Middle frontal gyrus (tissue), 1 donor: ENCODE results near the gene XK.
"Not testable (repeated sequence)": the region's sequence is repeated elsewhere in the genome, so short reads cannot be mapped to it uniquely, and the experiment has no call there.

ENCODE experiments used
- DNase-seq: peaks from one replicate; pipeline ENCODE4 v3.0.0-alpha.2; 2015; ENCODE audit warnings: low spot score; ENCODE audit errors: extremely low spot score

The XK gene, protein sequence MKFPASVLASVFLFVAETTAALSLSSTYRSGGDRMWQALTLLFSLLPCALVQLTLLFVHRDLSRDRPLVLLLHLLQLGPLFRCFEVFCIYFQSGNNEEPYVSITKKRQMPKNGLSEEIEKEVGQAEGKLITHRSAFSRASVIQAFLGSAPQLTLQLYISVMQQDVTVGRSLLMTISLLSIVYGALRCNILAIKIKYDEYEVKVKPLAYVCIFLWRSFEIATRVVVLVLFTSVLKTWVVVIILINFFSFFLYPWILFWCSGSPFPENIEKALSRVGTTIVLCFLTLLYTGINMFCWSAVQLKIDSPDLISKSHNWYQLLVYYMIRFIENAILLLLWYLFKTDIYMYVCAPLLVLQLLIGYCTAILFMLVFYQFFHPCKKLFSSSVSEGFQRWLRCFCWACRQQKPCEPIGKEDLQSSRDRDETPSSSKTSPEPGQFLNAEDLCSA

GRCh38 chrX:37685381-37686359 is at the start of gene XK:
TSS of gene XK (plus strand) at chrX:37685791. CDS start at chrX:37685962, 171 bp downstream.
- DNase-seq = no peak

GRCh38 chrX:37638047-37638446 is 47.5 kb upstream of the XK start:
- DNase-seq = no peak

DNA sequence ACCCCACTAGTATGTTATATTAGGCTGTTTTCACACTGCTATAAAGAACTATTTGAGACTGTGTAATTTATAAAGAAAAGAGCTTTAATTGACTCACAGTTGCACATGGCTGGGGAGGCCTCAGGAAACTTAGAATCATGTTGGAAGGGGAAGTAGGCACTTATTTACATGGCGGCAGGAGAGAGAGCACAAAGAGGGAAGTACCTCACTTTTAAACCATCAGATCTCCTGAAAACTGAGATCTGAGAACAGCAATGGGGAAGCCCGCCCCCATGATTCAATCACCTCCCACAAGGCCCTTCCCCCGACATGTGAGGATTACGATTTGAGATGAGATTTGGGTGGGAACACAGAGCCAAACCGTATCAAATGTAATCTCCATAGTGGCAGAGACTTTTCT is 45.4 kb upstream of the XK start:
- no peak for DNase-seq

DNA sequence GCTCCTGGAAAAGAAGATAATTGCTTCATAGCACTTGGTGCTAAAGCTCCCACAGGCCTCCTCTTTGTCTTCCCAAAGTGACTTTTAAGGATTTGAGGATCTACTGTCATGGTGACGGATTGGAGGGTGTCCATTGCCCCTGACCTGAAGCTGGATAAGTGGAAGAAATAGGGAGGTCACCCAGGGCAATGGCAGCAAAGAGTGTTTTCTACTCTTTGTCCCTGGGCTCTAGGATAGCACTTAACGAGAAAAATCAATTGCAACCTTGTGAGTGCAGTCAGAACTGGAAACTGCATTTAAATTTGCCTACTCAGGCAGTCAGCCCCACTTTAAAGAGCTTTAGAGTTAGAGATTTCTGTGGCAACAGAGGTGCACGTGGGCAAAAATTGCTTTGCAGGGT is 43.7 kb upstream of the XK start:
- DNase-seq = no peak

- DNase-seq = no peak
These were observed 40.9 kb upstream of the XK start for GRCh38 chrX:37644381-37645305.

DNA sequence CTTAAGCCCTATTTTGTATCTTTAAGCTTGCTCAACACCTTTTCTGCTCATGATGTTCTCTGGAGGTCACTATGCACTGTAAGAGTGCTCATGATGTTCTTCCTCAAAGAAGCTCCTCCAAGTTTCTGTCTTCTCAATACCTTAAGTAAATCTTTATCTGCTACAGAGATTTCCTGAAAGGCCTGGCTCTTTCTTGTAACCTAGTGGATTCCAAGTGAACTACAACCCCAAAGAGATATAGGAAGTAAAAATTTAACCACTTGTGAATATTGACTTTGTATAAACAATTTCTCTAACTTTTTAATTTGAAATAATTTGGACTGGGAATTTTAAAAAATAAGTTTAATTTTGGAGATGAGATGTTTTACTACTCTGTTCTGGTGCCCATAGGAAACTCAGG is 39.3 kb upstream of the XK start:
- DNase-seq = no peak

DNA sequence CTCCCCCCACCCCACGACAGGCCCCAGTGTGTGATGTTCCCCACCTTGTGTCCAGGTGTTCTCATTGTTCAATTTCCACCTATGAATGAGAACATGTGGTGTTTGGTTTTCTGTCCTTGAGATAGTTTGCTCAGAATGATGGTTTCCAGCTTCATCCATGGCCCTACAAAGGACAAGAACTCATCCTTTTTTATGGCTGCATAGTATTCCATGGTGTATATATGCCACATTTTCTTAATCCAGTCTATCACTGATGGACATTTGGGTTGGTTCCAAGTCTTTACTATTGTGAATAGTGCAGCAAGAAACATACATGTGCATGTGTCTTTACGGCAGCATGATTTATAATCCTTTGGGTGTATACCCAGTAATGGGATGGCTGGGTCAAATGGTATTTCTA is 34.7 kb upstream of the XK start:
- DNase-seq = not testable (repeated sequence)

GRCh38 chrX:37651921-37652452 is 33.6 kb upstream of the XK start:
- DNase-seq = no peak

DNA sequence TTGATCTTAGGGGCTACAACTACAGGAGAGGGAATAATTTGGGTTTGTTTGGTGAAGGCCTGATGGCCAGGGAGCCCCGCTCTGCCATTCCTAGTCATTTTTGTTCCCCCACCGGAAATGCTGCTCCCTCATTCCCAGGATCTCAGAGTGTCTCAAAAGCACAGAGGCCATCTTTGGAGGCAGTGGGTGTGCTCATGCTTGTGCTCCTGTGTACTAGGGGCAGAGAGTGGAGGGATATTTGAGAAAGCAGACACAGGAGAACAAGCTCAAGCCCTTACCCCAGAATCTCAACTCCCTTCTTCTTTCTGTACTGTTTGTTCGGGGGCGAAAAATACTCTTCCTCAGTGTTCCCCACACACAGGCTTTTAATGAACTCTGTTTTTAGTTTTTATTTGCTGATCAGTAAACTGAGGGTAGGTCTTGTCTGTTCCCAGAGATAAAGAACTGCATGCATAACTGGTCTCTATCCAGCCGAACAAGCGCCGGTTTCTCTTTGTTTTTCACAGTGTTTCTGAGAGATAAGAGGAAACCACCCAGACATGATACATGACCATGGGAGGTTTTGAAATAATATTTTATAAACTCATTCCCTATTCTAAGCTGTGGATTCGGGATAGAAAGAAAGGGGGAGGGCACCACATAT is 32.9 kb upstream of the XK start:
- DNase-seq = no peak

DNA sequence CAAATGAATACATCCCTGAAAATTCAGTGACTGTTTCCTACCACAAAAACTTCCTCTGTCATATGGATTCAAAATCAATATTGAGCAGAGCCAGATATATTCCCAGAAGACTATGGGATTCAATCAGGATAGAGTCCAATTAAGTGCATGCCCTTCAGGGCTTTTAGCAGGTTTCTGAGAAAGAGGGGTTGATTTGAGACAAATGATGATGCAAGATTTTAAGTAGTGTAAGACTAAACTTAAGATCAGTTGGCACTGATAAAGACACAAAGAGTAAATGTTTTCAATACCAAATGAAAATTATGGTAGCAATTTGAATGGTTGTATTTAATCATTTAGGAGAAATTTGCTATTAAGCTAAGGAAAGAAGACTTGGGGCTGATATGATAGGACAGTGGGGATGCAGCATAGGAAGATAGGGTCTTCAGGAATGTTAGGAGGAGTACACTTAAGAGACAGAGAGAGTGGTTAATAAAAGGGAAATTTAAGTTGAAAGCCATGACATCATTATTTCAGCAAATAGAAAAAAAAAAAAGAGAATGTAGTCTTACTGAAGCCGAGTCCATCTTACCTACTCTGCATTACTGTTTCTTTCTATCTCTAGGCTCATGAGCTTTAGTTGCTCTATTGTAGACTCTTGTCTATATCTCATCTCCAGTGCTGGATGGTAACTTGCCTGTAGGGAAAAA is 32.0 kb upstream of the XK start:
- DNase-seq = no peak

DNA sequence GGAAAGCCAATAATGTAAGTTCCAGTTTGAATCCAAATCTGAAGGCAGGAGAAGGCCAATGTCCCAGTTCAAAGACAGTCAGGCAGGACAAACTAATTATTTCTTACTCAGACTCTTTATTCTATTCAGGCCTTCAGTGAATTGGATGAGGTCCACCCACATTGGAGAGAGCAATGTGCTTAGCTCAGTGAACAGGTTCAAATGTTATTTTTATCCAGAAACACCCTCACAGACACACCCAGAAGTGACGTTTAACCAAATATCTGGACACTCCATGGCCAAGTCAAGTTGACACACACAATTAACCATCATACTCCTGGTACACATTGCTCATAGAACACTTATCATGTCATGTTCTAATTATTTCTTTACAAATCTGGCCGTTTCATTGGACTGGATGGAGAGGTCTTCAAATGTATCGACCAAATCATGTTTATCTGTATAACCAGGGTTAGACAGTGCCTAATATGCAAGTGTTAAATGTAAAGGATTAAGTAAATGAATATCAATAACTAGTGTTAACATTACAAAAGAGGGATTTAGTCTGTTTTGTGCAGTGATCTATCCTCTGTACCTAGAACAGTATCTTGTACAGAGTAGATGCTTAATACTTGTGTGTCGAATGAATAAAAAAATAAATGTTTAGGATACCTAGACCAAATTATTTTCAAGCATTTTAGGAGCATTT is 27.1 kb upstream of the XK start:
- DNase-seq = no peak

GRCh38 chrX:37659047-37659446 is 26.5 kb upstream of the XK start:
- no peak for DNase-seq

DNA sequence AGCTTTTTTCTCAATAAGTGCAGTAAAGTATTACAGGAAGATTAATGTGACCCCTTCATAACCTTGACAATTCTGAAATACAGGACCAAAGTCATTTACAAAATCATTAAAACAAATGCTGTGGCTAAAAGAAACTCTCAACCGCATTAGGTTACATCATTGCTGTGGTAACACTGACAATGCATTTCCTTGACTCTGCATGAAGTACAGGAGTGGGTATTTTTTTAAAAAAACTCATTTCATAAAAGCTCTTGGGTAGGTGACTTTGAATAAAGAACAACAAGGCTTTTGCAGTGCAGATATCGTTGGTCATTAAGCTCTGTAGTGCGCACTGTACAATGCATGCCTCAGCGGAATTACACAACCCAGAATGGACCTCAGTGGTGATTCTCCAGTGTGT is 23.4 kb upstream of the XK start:
- DNase-seq = no peak

- no peak for DNase-seq
These were observed 19.1 kb upstream of the XK start for GRCh38 chrX:37666516-37666915.

DNA sequence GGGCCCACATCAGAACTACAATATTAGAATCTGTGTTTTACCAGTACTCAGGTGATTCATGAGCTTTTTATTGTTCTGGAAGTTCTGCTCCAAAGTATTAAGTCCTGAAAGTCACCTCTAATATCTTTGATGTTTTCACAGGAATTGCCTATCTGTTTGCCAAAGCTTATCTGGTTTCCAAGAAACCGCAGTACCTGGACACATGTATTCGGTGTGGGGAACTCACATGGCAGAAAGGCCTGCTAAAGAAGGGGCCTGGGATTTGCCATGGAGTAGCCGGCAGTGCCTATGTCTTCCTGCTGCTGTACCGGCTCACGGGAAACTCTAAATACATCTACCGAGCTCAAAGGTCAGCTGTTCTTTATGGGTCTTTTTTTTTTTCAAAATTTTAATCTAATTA is 18.4 kb upstream of the XK start:
- DNase-seq = no peak

DNA sequence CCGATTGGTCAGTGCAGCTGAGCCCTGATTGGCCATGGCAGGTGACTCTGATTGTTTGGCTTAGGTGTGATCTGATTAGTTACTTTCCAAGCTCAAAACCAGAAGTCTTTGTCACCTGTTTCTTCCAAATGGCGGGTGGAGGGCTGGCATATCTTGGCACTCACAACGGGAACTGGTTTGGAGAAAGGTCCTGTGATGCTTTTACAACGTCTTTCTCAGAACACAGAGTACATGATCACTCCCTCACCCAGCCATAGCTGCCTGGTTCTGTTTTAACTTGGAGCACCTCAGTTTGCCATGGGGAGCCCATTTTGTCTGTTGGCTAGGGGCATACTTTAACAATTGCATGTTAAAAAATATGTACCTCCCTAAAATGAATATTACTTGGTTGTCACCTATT is 13.0 kb upstream of the XK start:
- no peak for DNase-seq

DNA sequence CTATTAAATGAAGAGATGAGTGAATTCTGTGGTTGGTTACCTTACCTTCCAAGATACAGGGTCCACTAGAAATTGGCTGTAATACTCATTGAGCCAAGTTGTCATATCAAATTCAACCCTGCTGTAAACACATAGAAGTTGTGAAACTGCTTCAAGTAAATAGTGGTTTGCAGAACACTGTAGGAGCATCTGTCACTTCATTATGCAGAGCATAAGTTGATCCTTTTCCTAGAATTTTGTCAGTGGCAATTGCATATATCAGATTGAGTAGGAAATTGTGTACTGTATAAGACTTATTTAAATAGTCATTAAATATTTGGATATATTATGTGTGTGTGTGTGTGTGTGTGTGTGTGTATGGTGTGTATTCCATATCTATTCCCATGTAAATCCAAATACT is 8.8 kb upstream of the XK start:
- no peak for DNase-seq

- DNase-seq = no peak
These were observed 8.3 kb upstream of the XK start for GRCh38 chrX:37677243-37677642.

GRCh38 chrX:37677765-37678164 is 7.8 kb upstream of the XK start:
- DNase-seq = no peak
